Loucy (cell line): ENCODE results near the gene C2CD4C.

Source experiments
- CTCF ChIP-seq: fragments of 200-600 bp; sonication (generic); conservative IDR thresholded peaks from 2 replicates; pipeline ENCODE4 v1.5.1; 2014; ENCODE audit warnings: mild to moderate bottlenecking, antibody characterized with exemption, low read length
- EZH2phosphoT487 ChIP-seq: fragments of 200-600 bp; IDR thresholded peaks from 2 replicates; pipeline ENCODE4 v1.6.1; 2018; ENCODE audit warnings: antibody characterized with exemption, mild to moderate bottlenecking, moderate library complexity, borderline replicate concordance

- no peak for TF ChIP-seq CTCF
- TF ChIP-seq EZH2phosphoT487 = no peak
Measured at GRCh38 chr19:399370-399769, 9.6 kb downstream of the C2CD4C start.
